ENCODE measurements around the gene MRPL36.

DNA sequence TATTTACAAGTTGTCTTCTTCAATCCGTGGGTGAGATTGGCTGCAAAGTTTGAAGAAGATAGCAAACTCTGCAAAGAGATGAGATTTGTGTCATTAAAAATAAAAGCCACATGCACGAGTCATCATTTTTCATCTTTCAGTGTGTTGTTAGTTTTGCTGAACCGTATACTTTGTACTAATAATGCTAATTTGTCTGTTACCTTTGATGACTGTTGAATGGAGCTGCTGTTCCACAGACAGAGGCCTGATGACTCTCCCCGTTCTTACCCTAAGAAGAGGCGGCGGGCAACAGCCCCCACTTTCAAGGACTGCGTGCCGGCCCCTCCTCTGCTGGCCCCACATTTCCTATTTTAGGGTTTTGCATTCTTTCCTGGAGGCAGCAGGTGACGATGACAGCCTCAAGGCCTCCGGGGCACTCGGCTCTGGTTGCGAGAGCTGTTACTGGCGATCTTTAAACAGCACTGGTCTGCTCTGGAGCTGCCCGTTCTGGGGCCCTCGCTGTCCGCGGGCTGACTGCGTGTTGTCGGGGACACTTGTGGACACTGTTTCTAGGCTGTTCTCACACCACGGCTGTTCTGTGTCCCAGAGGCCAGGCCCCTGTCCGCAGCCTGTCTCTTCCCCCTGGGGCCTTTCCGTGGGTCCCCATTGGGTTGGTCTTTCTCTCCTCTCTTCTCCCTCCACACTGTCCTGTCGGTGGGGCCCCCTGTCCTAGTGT, 36.7 kb upstream of the MRPL36 start:
- TF ChIP-seq FOXM1 (IDR thresholded peaks at IDR 0.05; ENCODE audit: low read depth) (no peak), FOXM1 (CRISPR knock-in tag; IDR thresholded peaks at IDR 0.05; ENCODE audit: low read depth) (no peak), POLR2A (conservative IDR thresholded peaks at IDR 0.05) (no peak), SMARCB1 (IDR thresholded peaks at IDR 0.05; ENCODE audit: insufficient read length, low read depth) (no peak), ZNF146 (CRISPR knock-in tag; IDR thresholded peaks at IDR 0.05; ENCODE audit: unreplicated experiment) (no peak), RFX5 (IDR thresholded peaks at IDR 0.05; ENCODE audit: low read depth, low read length) (no peak), ATF1 (CRISPR knock-in tag; IDR thresholded peaks at IDR 0.05) (no peak), ATF1 (tag; IDR thresholded peaks at IDR 0.05) (no peak)
- TF ChIP-seq, protein P1, sequence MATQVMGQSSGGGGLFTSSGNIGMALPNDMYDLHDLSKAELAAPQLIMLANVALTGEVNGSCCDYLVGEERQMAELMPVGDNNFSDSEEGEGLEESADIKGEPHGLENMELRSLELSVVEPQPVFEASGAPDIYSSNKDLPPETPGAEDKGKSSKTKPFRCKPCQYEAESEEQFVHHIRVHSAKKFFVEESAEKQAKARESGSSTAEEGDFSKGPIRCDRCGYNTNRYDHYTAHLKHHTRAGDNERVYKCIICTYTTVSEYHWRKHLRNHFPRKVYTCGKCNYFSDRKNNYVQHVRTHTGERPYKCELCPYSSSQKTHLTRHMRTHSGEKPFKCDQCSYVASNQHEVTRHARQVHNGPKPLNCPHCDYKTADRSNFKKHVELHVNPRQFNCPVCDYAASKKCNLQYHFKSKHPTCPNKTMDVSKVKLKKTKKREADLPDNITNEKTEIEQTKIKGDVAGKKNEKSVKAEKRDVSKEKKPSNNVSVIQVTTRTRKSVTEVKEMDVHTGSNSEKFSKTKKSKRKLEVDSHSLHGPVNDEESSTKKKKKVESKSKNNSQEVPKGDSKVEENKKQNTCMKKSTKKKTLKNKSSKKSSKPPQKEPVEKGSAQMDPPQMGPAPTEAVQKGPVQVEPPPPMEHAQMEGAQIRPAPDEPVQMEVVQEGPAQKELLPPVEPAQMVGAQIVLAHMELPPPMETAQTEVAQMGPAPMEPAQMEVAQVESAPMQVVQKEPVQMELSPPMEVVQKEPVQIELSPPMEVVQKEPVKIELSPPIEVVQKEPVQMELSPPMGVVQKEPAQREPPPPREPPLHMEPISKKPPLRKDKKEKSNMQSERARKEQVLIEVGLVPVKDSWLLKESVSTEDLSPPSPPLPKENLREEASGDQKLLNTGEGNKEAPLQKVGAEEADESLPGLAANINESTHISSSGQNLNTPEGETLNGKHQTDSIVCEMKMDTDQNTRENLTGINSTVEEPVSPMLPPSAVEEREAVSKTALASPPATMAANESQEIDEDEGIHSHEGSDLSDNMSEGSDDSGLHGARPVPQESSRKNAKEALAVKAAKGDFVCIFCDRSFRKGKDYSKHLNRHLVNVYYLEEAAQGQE (IDR thresholded peaks at IDR 0.05; ENCODE audit: borderline replicate concordance) = no peak
- TF ChIP-seq, protein P1 (CRISPR knock-in tag; IDR thresholded peaks at IDR 0.05; ENCODE audit: low read depth) = no peak

Measured in K562 (cell line).